Neutrophil (primary cell): ENCODE data around the gene PDGFC.

Experiments
- H3K27ac ChIP-seq: fragments of 200-600 bp; sonication (generic); 2 replicates; pipeline ENCODE4 v1.5.1; 2016; ENCODE audit warnings: mild to moderate bottlenecking, moderate library complexity
- H3K27me3 ChIP-seq: fragments of 200-600 bp; sonication (generic); 2 replicates; pipeline ENCODE4 v1.6.0; 2016; ENCODE audit warnings: mild to moderate bottlenecking
- H3K36me3 ChIP-seq: fragments of 200-600 bp; sonication (generic); 2 replicates; pipeline ENCODE4 v1.5.1; 2017
- H3K4me1 ChIP-seq, 2 experiments: fragments of 200-600 bp in 1 of 2; sonication (generic) in 1 of 2; 1 replicate in 1 of 2; 2 replicates in 1 of 2; pipeline versions ENCODE4 v1.5.1 to v1.6.1; 2013 to 2016; ENCODE audit warnings: low read depth in 1 of 2, low read length in 1 of 2, mild to moderate bottlenecking in 1 of 2, moderate library complexity in 1 of 2; ENCODE audit not compliant: control insufficient read depth in 1 of 2, insufficient read depth in 1 of 2
- H3K4me3 ChIP-seq, 2 experiments: fragments of 200-600 bp in 1 of 2; sonication (generic) in 1 of 2; 1 replicate in 1 of 2; 2 replicates in 1 of 2; pipeline ENCODE4 v1.5.1; 2013 to 2016; ENCODE audit warnings: low read depth in 1 of 2, low read length in 1 of 2, mild to moderate bottlenecking in 1 of 2, moderate library complexity in 1 of 2
- H3K9me3 ChIP-seq: fragments of 200-600 bp; sonication (generic); 2 replicates; pipeline ENCODE4 v1.5.1; 2016
- CTCF ChIP-seq: fragments of 200-600 bp; sonication (generic); IDR thresholded peaks from 2 replicates; pipeline ENCODE4 v1.5.1; 2016; ENCODE audit warnings: antibody characterized with exemption

The PDGFC gene

GRCh38 chr4:156924774-156925315 lies 46.8 kb downstream of the PDGFC start:
- Histone ChIP-seq H3K4me3 (no peak overlapping the region), H3K4me1 (no peaks in the 10 kb centered on the region), H3K36me3 (no peaks in the 10 kb centered on the region), H3K9me3 (no peaks in the 10 kb centered on the region), H3K27me3 (no peaks in the 10 kb centered on the region), H3K27ac (no peak overlapping the region)
- no peak for TF ChIP-seq CTCF

GRCh38 chr4:156923525-156923924 lies 48.1 kb downstream of the PDGFC start:
- H3K27me3 ChIP-seq = no peaks in the 10 kb centered on the region
- H3K4me3 ChIP-seq = no peak overlapping the region
- no peaks in the 10 kb centered on the region for H3K36me3 ChIP-seq
- no peak for TF ChIP-seq CTCF
- no peak overlapping the region for H3K27ac ChIP-seq
- H3K9me3 ChIP-seq = no peaks in the 10 kb centered on the region
- H3K4me1 ChIP-seq = no peaks in the 10 kb centered on the region

GRCh38 chr4:156915221-156915620 lies 56.4 kb downstream of the PDGFC start:
- Histone ChIP-seq H3K36me3 (no peaks in the 10 kb centered on the region), H3K27ac (no peak overlapping the region), H3K4me3 (no peak overlapping the region), H3K9me3 (no peaks in the 10 kb centered on the region), H3K27me3 (no peaks in the 10 kb centered on the region), H3K4me1 (no peaks in the 10 kb centered on the region)
- TF ChIP-seq CTCF = no peak

- H3K9me3 ChIP-seq = no peaks in the 10 kb centered on the region
- no peaks in the 10 kb centered on the region for H3K36me3 ChIP-seq
- H3K27me3 ChIP-seq = no peaks in the 10 kb centered on the region
- no peak for TF ChIP-seq CTCF
- no peak overlapping the region for H3K27ac ChIP-seq
- H3K4me3 ChIP-seq = no peak overlapping the region
- no peaks in the 10 kb centered on the region for H3K4me1 ChIP-seq
Observed at GRCh38 chr4:156913234-156913633, 58.4 kb downstream of the PDGFC start.

GRCh38 chr4:156909010-156909409 lies 62.6 kb downstream of the PDGFC start:
- Histone ChIP-seq H3K4me1 (no peaks in the 10 kb centered on the region), H3K27me3 (no peaks in the 10 kb centered on the region), H3K36me3 (no peaks in the 10 kb centered on the region), H3K9me3 (no peaks in the 10 kb centered on the region), H3K27ac (no peak overlapping the region), H3K4me3 (no peak overlapping the region)
- TF ChIP-seq CTCF = no peak

GRCh38 chr4:156906325-156906724 lies 65.3 kb downstream of the PDGFC start:
- Histone ChIP-seq H3K4me1 (no peaks in the 10 kb centered on the region), H3K27me3 (no peaks in the 10 kb centered on the region)

More at GRCh38 chr4:156906325-156906724, 65.3 kb downstream of the PDGFC start:
- no peaks in the 10 kb centered on the region for H3K36me3 ChIP-seq
- H3K27ac ChIP-seq = no peak overlapping the region
- H3K4me3 ChIP-seq = no peak overlapping the region
- no peak for TF ChIP-seq CTCF
- H3K9me3 ChIP-seq = no peaks in the 10 kb centered on the region
